Activated CD4-positive, alpha-beta T cell treated with anti-CD3 and anti-CD28 coated beads for 48 hours (primary cell): ENCODE measurements around the gene ZNF335.
"Not testable (repeated sequence)": the region's sequence is repeated elsewhere in the genome, so short reads cannot be mapped to it uniquely, and the experiment has no call there.

Experiments used
- DNase-seq: peaks from one replicate; pipeline ENCODE4 v3.0.0-alpha.2; 2020

ZNF335 gene

DNA sequence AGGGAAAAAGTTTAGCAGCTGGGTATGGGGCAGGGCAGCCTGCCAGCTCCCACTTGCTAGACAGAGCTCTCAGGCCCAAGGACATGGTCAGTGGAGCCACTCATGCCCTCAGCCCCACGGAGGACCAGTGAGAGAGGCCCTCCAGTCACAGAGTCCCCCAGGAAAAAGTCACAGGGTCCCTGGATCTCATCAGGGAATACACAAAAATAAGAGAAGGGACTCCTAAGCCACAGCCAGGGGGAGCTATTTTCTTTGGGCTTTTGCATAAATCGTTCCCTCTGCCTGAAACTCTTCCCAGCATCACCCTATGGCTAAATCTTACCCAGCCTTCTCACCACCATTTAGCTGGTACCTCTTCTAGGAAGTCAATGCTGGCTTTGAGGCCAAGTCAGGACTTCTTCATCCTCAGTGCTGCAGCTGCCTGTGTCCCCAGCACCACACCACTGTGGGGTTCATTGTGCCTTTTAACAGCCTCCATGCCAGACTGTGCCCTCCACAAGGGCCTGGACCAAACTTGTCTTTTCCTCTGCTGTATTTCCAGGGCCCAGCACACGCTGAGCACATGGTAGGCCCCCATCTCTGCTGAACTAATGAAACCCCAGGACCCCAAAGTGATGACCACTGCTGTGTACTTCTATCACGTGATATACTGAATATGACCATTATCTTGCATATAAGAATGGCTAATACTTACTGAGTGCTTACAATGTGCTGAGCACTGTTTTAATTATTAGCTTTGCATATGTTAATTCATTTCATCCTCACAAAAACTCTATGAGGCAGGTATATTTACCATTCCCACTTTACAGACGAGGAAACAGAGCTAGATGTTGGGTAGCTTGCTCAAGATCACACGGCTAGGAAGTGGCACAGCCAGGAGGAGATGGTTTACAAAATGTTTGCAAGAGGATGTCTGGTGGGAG lies 2.0 kb downstream of the ZNF335 start:
- DNase-seq, result no peak

DNA sequence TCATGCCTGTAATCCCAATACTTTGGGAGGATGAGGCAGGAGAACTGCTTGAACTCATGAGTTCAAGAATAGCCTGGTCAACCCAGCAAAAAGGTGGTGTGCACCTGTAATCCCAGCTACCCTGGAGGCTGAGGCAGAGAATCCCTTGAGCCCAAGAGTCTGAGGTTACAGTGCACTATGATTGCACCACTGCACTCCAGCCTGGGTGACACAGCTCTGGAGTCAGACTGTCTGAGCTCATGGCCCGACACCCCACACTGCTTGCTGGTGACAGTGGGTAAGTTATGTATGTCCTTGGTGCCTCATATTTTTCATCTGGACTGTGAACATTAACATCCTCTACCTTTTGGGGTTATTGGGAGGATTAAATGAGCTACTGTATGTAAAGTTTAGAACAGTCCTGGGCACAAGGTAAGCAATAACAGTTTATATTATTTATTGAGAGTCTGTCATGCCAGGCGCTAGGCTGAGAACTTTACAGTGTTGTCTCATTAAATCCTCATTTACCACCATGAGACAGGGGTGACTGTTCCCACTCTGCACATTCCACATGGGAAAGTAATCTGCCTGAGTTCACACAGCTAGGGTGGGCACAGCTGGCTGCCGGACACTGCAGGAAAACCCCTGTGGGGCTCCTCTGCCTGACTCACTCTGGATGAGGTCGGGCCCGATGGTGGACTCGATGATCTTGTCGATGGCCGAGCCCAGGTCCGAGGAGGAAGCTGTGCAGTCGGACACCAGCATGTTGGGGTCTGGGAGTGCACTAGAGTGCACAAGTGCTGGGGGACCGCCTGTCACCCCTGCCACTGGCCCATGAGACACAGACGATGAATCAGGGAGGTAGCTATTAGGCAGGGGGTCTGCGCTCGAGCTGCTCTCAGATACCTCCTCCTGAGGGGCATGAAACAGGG lies 2.9 kb downstream of the ZNF335 start:
- no peak for DNase-seq

DNA sequence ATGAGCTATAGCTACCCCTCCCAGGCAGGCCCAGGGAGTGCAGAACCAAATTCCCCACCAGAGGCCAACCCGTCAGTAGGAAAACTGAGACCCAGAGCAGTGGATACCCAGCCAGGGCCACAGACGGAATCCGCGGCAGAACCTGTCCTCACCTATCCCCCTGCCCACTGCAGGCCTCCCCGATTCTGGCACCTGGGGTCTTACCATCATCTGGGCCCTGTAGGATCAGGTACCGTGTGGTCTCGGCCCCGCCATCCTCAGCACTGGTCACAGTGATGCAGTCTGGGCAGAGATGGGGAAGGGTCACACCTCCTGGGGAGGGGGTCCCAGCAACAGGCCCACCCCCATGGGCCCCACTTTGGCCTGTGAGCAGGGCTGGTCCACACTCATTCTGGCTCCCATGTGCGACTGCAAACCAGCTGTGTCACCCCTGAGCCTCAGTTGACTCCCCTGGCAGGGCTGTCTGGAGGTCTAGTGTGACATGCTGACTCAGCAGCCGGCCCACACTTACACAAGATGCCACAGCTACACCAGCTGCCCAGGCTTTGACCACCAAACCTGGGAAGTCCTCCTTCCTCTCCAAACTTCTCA lies 3.8 kb downstream of the ZNF335 start:
- DNase-seq, result no peak

DNA sequence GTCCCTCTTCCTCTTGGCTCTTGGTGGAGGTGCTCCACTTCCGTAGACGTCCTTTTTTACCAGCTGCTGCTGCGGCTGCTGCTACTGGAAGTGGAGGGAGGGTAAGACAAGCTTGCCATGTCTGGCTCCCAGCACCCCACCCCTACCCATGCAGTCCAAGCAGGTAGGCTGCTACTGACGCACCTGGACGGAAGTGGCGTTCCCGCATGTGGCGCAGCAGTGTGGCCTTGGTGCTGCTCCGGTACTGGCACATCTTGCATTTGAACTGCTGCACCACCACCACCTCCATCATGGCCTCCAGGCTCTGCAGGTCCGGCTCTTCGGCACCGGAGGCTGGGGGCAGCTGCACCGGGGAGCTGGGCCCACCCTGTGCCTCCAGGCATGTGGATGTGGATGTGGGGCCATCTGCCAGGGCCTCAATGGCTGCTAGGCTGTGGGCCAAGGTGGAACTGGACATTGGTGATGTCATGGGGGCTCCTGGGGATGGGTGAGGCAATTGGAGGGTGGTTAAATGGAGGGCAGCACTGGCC lies 4.4 kb downstream of the ZNF335 start:
- DNase-seq, result no peak

DNA sequence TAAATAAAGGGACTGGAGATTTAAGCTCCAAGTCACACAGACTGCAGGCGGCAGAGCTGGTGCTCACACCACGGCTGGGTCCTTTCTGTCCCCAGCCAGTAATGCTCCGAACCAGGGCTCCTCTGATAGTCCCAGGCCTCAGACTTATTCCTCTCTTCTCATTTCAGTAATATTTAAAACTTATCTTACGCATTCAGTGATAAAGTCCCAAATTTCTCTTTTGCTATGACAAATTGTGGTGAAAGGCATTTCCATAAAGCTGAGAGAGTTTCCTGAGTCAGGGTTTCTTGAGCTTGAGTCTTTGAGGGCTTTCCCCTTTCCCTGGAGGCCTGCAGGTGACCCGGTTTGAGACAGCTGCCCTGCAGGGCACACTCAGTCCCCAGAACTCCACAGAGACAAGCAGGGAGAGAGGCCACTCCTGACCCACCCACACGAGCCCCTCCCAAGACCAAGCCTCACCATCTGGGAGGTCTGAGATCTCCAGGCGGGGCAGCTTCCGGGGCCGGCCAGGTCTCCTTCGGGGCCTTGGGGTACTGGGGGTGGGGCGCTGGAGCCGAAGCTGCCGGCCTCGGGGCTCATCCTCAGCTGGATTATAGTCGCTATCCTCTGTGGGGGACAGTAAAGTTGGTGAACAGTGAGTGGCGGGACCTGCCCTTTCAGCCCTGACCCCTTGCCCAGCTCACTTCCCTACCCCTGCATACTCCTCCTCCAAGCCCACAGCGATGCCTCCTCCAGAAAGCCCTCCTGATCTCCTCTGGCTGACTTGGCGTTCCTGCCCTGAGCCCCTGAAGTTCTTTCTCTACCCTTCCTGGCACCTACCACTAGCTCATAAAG lies 6.6 kb downstream of the ZNF335 start:
- no peak for DNase-seq

DNA sequence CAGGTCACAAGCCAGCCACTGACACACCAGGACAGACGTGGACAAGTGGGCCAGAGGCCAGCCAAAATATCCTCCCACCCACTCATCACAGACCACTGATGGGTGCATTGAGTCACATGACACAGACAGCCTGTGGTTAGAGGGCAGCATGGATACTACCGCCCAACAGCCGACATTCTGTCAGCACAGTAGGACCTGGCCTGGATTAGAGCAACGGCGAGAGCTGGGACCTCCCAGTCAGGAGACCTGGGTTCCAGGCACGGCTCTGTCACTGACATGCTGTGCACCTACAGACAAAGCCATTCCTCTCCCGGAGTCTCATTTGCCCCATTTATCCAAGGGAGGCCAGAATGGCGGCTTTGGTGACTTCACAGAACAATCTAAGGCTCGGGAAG lies 8.0 kb downstream of the ZNF335 start:
- DNase-seq, result no peak

DNA sequence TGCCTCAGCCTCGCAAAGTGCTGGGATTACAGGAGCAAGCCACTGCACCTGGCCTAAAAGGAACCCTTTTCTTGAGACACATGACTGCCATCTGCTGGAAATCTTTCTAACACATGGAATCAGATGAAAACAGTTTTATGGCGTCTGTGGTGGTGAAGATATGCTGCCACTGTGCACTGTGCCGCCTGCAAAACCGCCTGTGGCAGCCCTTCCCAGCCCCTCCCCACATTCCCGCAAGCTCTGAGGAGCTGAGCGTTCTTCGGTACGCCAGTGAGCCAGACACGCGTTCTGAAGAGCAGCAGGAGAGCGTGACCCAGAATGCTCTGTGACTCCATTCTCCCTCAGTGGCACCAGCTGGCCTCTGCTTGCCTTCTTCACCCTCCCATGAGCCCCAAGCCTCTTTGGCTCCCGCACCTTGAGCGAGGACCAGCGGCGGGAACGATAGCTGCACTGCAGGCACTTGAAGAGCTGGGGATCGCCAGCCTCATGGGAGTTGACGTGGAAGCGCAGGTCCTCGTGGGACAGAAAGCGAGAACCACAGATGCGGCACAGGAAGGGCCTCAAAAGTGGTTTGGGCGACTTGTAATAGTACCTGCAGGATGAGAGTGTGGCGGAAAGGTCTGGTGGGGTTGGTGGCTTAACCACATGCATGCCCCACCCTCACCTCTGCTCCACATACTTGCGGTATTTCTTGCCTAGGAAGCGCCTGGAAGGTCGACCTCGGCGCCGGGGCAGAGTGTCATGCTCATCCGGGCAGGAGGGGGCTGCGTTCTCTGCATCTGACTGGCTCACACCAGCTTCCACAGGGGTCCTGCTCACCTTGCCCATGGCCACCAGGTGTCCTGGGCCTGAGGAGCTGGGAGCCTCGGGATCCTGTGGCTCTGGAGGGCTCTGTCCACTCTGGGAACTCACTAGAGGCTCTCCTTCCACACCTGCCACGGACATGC lies 8.7 kb downstream of the ZNF335 start:
- no peak for DNase-seq

DNA sequence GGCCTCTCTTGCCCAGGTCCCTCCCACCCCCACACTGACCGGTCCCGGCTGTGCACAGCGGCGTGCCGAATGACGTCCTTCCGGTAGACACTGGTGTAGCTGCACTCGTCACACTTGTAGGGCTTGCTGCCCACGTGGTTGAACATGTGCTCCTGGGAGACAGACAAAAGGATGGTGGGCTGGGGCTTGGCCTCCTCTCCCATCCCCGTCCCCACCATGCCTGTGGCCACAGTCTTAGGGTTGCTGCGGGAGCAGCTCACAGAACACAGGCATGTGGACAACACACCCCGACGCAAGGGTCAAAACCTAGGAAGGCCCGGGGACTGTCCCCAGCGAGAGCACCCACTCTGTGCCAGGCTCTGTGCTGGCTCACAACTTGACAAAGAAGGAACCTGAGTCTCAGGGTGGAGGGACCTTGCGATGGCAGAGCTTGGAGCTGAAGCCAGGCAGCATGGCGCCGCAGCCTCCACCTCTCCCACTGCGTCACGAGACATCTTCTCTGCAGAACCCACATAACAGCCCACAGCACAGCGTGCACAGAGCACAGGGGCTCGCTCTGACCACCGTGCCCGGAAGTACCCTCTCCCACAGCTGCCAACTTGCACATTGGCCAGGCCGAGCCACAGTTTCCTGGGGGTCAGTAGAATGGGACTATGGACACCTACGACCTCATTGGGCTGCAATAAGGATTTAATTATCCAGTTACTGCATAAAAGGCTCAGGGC lies 9.8 kb downstream of the ZNF335 start:
- DNase-seq, result no peak

DNA sequence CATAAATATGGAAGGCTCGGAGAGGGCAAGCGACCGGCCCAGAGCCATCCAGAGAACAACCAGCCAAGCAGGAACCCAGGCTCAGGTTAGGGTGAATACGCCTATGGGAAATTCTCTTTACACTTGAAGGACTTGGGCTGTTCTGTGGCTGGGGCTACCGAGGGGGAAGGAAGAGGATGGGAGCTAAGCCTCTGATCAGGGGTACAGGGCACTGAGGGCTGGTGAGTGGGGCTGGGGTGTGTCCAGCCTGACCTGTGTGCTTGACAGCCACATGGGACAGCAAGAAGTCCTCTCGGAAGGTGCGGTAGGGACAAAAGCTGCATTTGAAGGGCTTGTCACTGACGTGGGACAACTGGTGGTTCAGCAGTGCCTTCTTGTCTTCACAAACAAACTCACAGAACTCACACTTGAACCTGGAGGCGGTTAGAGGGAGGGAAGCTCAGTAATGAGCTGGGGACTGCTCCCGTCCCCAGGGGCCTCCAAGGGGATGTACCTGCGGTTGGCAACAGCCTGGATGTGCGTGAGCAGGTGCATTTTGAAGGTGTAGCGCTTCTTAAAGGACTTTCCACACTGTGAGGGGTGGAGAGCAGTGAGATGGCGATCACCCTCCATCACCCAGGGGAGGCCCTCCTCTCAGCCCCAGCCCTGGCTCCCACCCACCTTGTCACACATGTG lies 11.9 kb downstream of the ZNF335 start:
- no peak for DNase-seq

DNA sequence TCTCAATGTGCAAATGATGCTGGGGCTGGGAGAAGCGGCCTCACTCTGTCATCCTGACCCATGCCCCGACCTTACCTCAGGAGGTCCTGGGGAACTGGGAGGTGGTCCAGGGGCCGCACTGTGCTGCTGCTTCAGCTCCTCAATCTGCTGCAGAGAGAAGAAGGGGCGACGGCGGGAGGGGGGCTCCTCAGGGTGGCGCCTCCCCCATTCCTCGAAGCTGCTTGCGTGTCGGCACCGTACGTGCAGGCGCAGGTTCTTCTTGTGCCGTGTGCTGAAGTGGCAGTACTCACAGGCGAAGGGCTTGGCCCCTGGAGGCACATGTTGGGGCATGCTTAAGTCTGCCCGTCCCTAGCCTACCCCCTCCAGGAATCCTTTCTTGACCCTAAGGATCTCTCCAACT lies 12.9 kb downstream of the ZNF335 start:
- no peak for DNase-seq

DNA sequence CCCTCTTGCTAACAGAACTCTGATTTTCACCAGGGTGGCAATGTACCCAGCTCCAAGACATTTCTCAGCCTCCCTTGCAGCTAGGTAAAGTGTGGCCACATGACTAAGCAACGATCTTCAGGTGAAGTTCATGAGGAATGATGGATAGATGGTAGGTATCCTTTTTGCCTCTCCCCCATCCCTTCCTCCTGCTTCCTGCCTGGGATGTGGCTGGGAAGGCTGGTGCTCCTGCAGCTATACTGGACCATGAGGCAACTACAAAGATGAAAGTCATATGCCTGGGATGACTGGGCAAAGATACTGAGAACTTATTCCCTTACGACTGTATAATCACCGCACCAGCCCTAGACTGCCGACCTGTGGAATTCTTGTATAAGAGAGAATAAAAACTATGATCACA lies 13.4 kb downstream of the ZNF335 start:
- no peak for DNase-seq

DNA sequence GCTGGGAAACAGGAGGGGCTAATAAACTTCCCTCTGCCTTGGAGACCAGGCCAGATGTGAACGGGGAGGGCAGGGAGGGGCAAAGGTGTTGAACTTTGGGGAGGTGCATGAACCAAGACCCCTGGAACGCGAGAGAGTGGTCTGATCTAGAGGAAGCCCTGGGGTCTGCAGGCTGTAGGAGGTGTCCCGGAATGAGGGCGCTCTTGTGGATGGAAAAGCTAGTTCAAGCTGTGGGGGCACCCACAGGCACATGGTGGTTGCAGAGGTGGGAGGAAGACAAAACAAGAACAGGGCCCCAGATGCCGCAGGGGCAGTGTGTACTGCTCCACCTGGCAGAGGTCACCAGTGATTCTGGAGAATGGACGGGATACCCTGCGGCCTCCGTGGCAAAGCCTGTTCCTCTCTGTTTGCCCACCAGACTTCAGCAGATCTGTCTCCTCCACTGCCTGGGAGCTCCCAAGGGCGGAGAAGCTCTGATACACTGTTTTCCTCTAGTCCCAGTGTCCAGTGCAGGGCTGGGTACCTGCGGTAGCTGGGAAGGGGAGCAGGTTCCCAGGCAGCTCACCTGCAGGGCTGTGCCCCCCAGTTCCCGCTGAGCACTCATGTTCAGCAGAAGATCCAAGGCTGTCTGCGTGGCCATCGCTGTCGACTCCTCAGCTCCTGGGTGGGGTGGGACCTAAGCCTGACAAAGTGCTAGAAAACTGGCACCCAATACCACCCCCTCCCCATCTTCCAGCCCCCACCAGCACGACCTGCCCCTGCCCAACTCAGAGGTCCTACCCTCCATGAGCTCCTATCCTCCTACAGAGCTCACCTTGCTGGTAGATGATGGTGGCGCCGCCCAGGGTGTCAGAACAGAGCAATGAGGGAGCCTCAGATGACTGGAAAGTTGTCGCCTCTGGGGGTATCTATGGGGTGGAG lies 14.7 kb downstream of the ZNF335 start:
- no peak for DNase-seq

DNA sequence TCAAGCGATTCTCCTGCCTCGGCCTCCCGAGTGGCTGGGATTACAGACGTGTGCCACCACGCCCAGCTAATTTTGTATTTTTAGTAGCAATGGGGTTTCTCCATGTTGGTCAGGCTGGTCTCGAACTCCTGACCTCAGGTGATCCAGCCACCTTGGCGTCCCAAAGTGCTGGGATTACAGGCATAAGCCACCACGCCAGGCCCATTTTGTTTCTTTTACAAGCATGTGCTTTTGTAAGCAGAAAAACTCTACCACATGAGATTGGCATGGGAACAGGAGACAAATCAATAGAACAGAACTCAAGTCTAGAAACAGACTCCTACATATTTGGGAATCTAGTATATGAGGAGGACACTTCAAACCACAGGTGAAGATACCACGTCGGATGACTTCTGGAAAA lies 15.7 kb downstream of the ZNF335 start:
- DNase-seq, result not testable (repeated sequence)

DNA sequence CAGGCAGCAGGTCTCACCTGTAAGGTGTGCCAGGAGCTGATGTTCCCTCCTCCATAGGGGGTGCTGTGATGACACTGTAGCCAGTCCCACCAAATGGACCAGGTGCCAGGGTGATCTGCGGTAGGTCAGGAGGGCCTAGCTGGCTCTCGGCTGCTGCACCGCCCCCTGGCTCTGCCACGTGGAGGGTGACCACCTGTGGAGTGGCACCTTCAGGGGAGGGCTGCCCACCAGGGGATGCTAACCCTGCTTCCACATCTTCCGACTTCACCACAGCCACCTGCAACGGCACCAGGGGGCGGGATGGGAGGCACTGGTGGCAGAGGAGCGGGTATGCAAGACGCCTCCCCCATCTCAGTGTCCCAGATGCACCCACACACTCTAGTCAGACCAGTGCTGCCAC lies 18.3 kb downstream of the ZNF335 start:
- no peak for DNase-seq

DNA sequence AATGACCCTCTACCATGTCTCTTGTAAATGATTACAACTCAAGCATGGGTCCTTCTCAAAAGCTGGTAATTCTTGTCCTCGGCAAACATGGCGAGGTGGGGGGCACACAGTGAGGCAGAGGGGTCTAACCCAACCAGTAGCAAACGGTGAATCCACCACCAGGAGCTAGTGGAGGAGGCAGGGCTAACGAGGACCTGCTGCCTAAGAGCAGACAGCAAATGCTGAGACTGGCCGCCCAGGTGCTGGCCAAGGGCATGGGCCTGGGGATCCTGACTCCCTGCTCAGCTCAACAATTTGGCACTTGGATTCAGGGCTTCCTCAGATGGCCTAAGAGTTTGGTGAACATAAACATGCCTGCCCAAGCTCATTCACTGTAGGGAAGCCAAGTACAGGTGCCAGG lies 19.1 kb downstream of the ZNF335 start:
- no peak for DNase-seq

DNA sequence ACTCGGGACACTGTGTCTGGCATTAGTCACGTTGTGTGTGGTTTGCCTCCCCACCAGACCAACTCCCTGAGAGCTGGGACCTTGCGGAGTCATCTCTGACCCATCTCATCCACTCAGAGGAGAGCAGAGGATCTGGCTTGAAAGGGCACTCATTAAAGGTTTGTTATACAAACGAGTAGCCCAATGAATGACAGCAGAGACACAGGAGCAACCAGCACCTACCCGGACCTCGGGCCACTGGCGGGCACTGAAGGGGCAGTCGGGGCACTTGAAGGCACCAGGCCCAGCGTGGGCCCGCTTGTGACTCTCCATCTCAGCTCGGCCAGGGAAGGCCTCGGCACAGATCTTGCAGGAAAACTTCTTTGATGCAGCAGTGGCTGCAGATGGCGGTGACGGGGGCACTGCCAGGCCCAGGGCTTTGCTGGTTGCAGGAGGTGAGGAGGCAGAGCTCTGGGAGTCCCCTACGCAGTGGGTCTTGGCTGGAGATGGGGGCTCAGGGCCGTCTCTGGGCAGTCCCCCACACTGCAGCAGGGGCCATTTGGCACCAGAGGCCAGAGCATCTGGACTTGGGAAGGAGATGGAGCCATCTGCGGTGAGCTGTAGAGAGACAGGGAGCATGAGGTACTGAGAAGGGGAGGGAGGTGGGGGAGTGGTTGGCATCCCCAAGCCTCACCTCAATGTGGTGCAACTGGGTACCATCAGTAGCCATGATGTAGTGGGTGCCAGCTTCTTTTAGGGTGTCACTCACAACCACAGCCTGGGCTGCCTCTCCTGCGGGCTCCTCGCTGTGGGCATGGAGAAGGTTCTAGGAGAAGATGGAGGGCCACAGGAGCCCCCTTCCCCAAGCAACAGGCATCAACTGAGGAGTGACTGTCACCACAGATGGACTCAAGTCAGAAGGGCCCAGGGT lies 19.8 kb downstream of the ZNF335 start:
- no peak for DNase-seq

DNA sequence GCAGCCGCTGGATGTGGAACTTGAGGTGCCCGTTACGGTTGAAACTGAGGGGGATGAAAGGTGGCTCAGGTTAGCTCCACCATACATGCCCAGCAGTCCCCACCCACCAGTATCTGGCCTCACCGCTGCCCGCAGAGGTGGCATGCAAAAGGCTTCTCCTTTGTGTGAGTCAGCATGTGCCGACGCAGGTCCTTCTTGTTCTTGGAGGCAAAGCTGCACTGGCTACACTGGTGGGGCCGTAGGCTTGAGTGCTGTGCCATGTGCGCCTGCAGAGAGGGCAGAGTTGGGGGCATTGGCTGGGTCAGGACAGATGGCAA lies 21.7 kb downstream of the ZNF335 start:
- DNase-seq, result no peak
